ENCODE data around the gene PPP1R11. TPM values are rescaled to one million over a fixed set of nuclear protein-coding genes. Genes with fewer than 3 reads are reported as not detected.

PPP1R11 gene
- total and polyA plus RNA-seq, 2 of the 13 experiments (the other 11 are each of a cell fraction or from before 2014, with no cell fraction given): 32.1 to 58.9 TPM

DNA sequence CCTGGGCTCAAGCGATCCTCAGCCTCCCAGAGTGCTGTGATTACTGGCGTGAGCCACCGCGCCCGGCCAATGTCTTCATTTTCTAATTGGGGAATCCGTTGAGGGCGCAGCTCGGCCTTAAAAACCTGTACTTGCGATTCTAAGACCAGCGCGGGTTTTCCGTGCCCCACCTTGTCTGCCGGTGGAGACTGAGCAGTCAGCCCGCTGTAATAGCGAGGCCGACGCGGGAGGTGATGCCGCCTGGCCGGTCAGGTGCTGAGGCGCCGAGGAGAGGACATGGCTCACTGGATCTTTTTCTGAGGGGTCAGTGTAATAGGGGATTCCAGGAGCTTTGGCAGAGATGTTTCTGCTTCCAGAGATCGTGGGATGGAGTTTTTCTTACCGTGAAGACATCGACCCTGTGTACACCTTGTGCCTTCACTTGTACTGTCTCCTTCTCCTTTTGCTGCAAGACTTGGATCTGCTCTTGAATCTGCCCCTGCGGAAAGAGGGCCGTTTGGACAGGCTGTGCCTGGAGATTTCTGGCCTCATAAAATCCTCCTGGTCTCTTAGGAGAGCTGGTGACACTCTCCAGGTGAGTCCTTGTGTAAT lies 44.4 kb downstream of the PPP1R11 start:
- in situ Hi-C loops (cut with HindIII; ENCODE audit: extremely low pct_ligation_motif_present, low pct_unique_long_range_greater_than_20kb) (no loop called here), intact Hi-C loops (cut with micrococcal nuclease; ENCODE audit: unreplicated experiment) (no loop called here)
- no peak for FAIRE-seq
- Histone ChIP-seq H3K4me3 (replicated peaks in 1 of 3; ENCODE audit: insufficient read depth in 1 of 3, low read depth in 2 of 3, low read length in 3 of 3) (no peak overlapping the region), H3K4me2 (ENCODE audit: low read depth, low read length) (no peak overlapping the region), H3K27ac (ENCODE audit: extremely low read length, insufficient read depth, low read length) (no peak overlapping the region), H2AFZ (ENCODE audit: low read length) (no peak overlapping the region), H3K9ac (ENCODE audit: insufficient read depth, low read depth, low read length) (no peak overlapping the region), H3K4me1 (ENCODE audit: insufficient read depth, low read length) (peaks cover 27% of the 10 kb centered on the region), H3K36me3 (replicated peaks in 1 of 2; ENCODE audit: control insufficient read depth in 1 of 2, insufficient read depth in 2 of 2, low read length in 2 of 2) (no peaks in the 10 kb centered on the region), H3K79me2 (ENCODE audit: insufficient read depth, low read length) (no peaks in the 10 kb centered on the region), H3K9me3 (ENCODE audit: low read length) (no peaks in the 10 kb centered on the region), H4K20me1 (ENCODE audit: insufficient read depth, low read length) (no peaks in the 10 kb centered on the region), H3K27me3 (ENCODE audit: control insufficient read depth in 1 of 2, insufficient read depth in 2 of 2, low read length in 2 of 2) (no peaks in the 10 kb centered on the region)
- BruUV-seq (replicated peaks): no TSS peak
- no peak for DNase-seq (ENCODE audit: low spot score)
- ATAC-seq: no peak
- ChIA-PET POLR2A (interaction anchor here (1.1 to 2.2 kb wide), 3 partner anchors 8 to 20 kb away, joined by 5 to 21 read pairs (median 13); no protein-coding TSS in a partner anchor), CTCF (ENCODE audit: low intra/inter-chr PET ratio, low total read pairs) (no interaction called here)
- whole genome bisulfite sequencing (ENCODE audit: low lambda C conversion rate): 78% methylated on average over 27 of the region's 27 CpGs
- TF ChIP-seq KLF9 (CRISPR knock-in tag; IDR thresholded peaks at IDR 0.05; ENCODE audit: low read depth) (no peak), CBFB (CRISPR knock-in tag; IDR thresholded peaks at IDR 0.05) (no peak), TCF7L2 (IDR thresholded peaks at IDR 0.05; ENCODE audit: low read depth, low read length) (no peak), ZBTB25 (CRISPR knock-in tag; IDR thresholded peaks at IDR 0.05) (no peak), CHD2 (IDR thresholded peaks at IDR 0.05; ENCODE audit: low read depth, low read length) (no peak), ARNT2 (CRISPR knock-in tag; IDR thresholded peaks at IDR 0.05; ENCODE audit: low read depth) (no peak), AGO2 (optimal IDR thresholded peaks at IDR 0.05; ENCODE audit: low read depth, low read length) (no peak), FOXP4 (CRISPR knock-in tag; IDR thresholded peaks at IDR 0.05) (no peak), ZNF550 (CRISPR knock-in tag; IDR thresholded peaks at IDR 0.05; ENCODE audit: borderline replicate concordance) (no peak), ZNF275 (CRISPR knock-in tag; IDR thresholded peaks at IDR 0.05; ENCODE audit: borderline replicate concordance) (no peak), NKX3-1 (CRISPR knock-in tag; IDR thresholded peaks at IDR 0.05) (no peak), SIX1 (CRISPR knock-in tag; IDR thresholded peaks at IDR 0.05; ENCODE audit: borderline replicate concordance) (no peak)
- TF ChIP-seq, protein P1, sequence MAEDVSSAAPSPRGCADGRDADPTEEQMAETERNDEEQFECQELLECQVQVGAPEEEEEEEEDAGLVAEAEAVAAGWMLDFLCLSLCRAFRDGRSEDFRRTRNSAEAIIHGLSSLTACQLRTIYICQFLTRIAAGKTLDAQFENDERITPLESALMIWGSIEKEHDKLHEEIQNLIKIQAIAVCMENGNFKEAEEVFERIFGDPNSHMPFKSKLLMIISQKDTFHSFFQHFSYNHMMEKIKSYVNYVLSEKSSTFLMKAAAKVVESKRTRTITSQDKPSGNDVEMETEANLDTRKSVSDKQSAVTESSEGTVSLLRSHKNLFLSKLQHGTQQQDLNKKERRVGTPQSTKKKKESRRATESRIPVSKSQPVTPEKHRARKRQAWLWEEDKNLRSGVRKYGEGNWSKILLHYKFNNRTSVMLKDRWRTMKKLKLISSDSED (CRISPR knock-in tag; IDR thresholded peaks at IDR 0.05): no peak
- TF ChIP-seq, protein P2, sequence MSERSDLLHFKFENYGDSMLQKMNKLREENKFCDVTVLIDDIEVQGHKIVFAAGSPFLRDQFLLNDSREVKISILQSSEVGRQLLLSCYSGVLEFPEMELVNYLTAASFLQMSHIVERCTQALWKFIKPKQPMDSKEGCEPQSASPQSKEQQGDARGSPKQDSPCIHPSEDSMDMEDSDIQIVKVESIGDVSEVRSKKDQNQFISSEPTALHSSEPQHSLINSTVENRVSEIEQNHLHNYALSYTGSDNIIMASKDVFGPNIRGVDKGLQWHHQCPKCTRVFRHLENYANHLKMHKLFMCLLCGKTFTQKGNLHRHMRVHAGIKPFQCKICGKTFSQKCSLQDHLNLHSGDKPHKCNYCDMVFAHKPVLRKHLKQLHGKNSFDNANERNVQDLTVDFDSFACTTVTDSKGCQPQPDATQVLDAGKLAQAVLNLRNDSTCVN (CRISPR knock-in tag; IDR thresholded peaks at IDR 0.05; ENCODE audit: borderline replicate concordance): no peak
